Neural cell (in vitro differentiated cells): ENCODE measurements around the gene CKMT2. TPM values are rescaled to one million over a fixed set of nuclear protein-coding genes. Genes with fewer than 3 reads are reported as not detected.

Source experiments
- H2AFZ ChIP-seq: fragments of 200-600, 300-800 bp; sonication (generic), shearing (Covaris generic); 2 replicates; pipeline ENCODE4 v1.6.0; 2014; ENCODE audit warnings: low read depth, mild to moderate bottlenecking, antibody characterized with exemption, low read length, moderate library complexity
- H3F3A ChIP-seq: fragments of 200-600 bp; shearing (Covaris generic); 2 replicates; pipeline ENCODE4 v1.6.1; 2016; ENCODE audit warnings: mild to moderate bottlenecking, moderate library complexity, mixed read lengths, antibody characterized with exemption, low read length; ENCODE audit not compliant: insufficient read depth, poor library complexity, severe bottlenecking
- H3K27ac ChIP-seq: fragments of 200-600, 300-800 bp; sonication (generic), shearing (Covaris generic); 2 replicates; pipeline ENCODE4 v1.5.1; 2014; ENCODE audit warnings: mild to moderate bottlenecking, low read length, moderate library complexity
- H3K27me3 ChIP-seq: fragments of 300-800, 200-600 bp; sonication (generic), shearing (Covaris generic); 2 replicates; pipeline ENCODE4 v1.6.0; 2014; ENCODE audit warnings: mild to moderate bottlenecking, low read depth, low read length, moderate library complexity; ENCODE audit not compliant: insufficient read depth
- H3K36me3 ChIP-seq: fragments of 300-800, 200-600 bp; sonication (generic), shearing (Covaris generic); 2 replicates; pipeline ENCODE4 v1.5.1; 2014; ENCODE audit warnings: mild to moderate bottlenecking, antibody characterized with exemption, low read length, moderate library complexity; ENCODE audit not compliant: insufficient read depth
- H3K4me2 ChIP-seq: fragments of 300-800, 200-600 bp; sonication (generic), shearing (Covaris generic); 2 replicates; pipeline ENCODE4 v1.6.0; 2014; ENCODE audit warnings: mild to moderate bottlenecking, low read length
- H3K4me3 ChIP-seq: fragments of 300-800, 200-600 bp; sonication (generic), shearing (Covaris generic); 2 replicates; pipeline ENCODE4 v1.5.1; 2014; ENCODE audit warnings: mild to moderate bottlenecking, low read length, moderate library complexity
- H3K79me2 ChIP-seq: fragments of 200-600 bp; shearing (Covaris generic); replicated peaks from 2 replicates; pipeline ENCODE4 v1.6.0; 2014; ENCODE audit warnings: mild to moderate bottlenecking, low read length, moderate library complexity; ENCODE audit not compliant: insufficient read depth
- H3K9ac ChIP-seq: fragments of 300-800, 200-600 bp; sonication (generic), shearing (Covaris generic); 2 replicates; pipeline ENCODE4 v1.6.1; 2016; ENCODE audit warnings: mild to moderate bottlenecking, low read length, mixed read lengths
- H3K9me2 ChIP-seq: fragments of 200-600 bp; shearing (Covaris generic); 2 replicates; pipeline ENCODE4 v1.6.1; 2016; ENCODE audit warnings: mild to moderate bottlenecking, low read length, mixed read lengths; ENCODE audit not compliant: insufficient read depth
- H3K9me3 ChIP-seq: fragments of 200-600, 300-800 bp; sonication (generic), shearing (Covaris generic); 2 replicates; pipeline ENCODE4 v1.6.1; 2016; ENCODE audit warnings: mild to moderate bottlenecking, mixed run types, low read length, moderate library complexity, mixed read lengths
- H4K20me1 ChIP-seq: fragments of 200-600 bp; shearing (Covaris generic); 2 replicates; pipeline ENCODE4 v1.6.1; 2016; ENCODE audit warnings: mild to moderate bottlenecking, mixed run types; ENCODE audit not compliant: insufficient read depth
- CTCF ChIP-seq: fragments of 450-650 bp; IDR thresholded peaks from 2 replicates; pipeline ENCODE4 v1.5.1; 2014; ENCODE audit warnings: antibody characterized with exemption, mild to moderate bottlenecking, moderate library complexity; ENCODE audit not compliant: poor library complexity, severe bottlenecking
- EP300 ChIP-seq: fragments of 450-650 bp; conservative IDR thresholded peaks from 2 replicates; pipeline ENCODE4 v1.6.1; 2014; ENCODE audit warnings: antibody characterized with exemption, mild to moderate bottlenecking, moderate library complexity; ENCODE audit not compliant: poor library complexity, severe bottlenecking
- EZH2 ChIP-seq: fragments of 200-600, 300-800 bp; shearing (Covaris generic), sonication (generic); IDR thresholded peaks from 2 replicates; pipeline ENCODE4 v1.6.1; 2014; ENCODE audit warnings: antibody characterized with exemption, low read length, borderline replicate concordance, mild to moderate bottlenecking; ENCODE audit not compliant: insufficient read depth, poor library complexity, severe bottlenecking
- MXI1 ChIP-seq: fragments of 450-650 bp; conservative IDR thresholded peaks from 2 replicates; pipeline ENCODE4 v1.6.1; 2014; ENCODE audit warnings: antibody characterized with exemption, mild to moderate bottlenecking; ENCODE audit not compliant: poor library complexity, severe bottlenecking
- POLR2AphosphoS5 ChIP-seq: IDR thresholded peaks from 2 replicates; pipeline ENCODE4 v1.6.1; 2012
- RAD21 ChIP-seq: fragments of 450-650 bp; conservative IDR thresholded peaks from 2 replicates; pipeline ENCODE4 v1.6.1; 2014; ENCODE audit warnings: antibody characterized with exemption, mild to moderate bottlenecking, moderate library complexity
- REST ChIP-seq: IDR thresholded peaks from 2 replicates; pipeline ENCODE4 v1.6.1; 2012; ENCODE audit warnings: borderline replicate concordance
- SMC3 ChIP-seq: fragments of 450-650 bp; conservative IDR thresholded peaks from 2 replicates; pipeline ENCODE4 v1.6.1; 2014; ENCODE audit warnings: antibody characterized with exemption, mild to moderate bottlenecking, moderate library complexity; ENCODE audit not compliant: poor library complexity
- TAF1 ChIP-seq: IDR thresholded peaks from 2 replicates; pipeline ENCODE4 v1.6.1; 2012; ENCODE audit warnings: low read depth
- polyA plus RNA-seq: library from polyadenylated mRNA; depleted of rRNA; stranded (reverse); fragments of >200 nt; gene quantifications from 2 replicates; pipeline ENCODE4 v1.2.3, GENCODE V29; 2014

The CKMT2 gene
- polyA plus RNA-seq, 1 donor from 2014 or later = not detected

- Histone ChIP-seq H3K79me2 (peaks cover 19% of the 10 kb centered on the region), H3K9me2 (no peaks in the 10 kb centered on the region), H3K27me3 (no peaks in the 10 kb centered on the region), H3K9ac (peak overlapping the region; percentile 85), H3F3A (no peaks in the 10 kb centered on the region), H3K4me2 (peak overlapping the region; percentile 88), H3K36me3 (no peaks in the 10 kb centered on the region), H3K9me3 (no peaks in the 10 kb centered on the region), H4K20me1 (no peaks in the 10 kb centered on the region), H2AFZ (peak overlapping the region; percentile 96), H3K27ac (peak overlapping the region; percentile 87), H3K4me3 (peak overlapping the region; percentile 89)
- no peak for TF ChIP-seq MXI1
- TF ChIP-seq REST = no peak
- no peak for TF ChIP-seq POLR2AphosphoS5
- no peak for TF ChIP-seq EZH2
These were observed 67.8 kb downstream of the CKMT2 start for GRCh38 chr5:81300921-81301270.

- Histone ChIP-seq H3K9me2 (no peaks in the 10 kb centered on the region), H3K4me2 (peak within 1 kb of the TSS; percentile 88), H4K20me1 (no peaks in the 10 kb centered on the region), H3K4me3 (peak within 1 kb of the TSS; percentile 89), H3K27ac (peak within 1 kb of the TSS; percentile 87), H3F3A (no peaks in the 10 kb centered on the region), H3K9ac (peak within 1 kb of the TSS; percentile 85), H2AFZ (peak within 1 kb of the TSS; percentile 96), H3K9me3 (no peaks in the 10 kb centered on the region), H3K36me3 (no peaks in the 10 kb centered on the region), H3K27me3 (no peaks in the 10 kb centered on the region), H3K79me2 (peaks cover 19% of the 10 kb centered on the region)
- TF ChIP-seq EZH2 (no peak), REST (peak; percentile 47), TAF1 (peak; percentile 80), POLR2AphosphoS5 (peak; percentile 90), RAD21 (peak; percentile 69), CTCF (peak; percentile 72), EP300 (peak; percentile 66), MXI1 (peak; percentile 89), SMC3 (peak; percentile 64)
These were observed 68.3 kb downstream of the CKMT2 start, which contains the start of gene ZCCHC9 for GRCh38 chr5:81301271-81302015. TSS of gene ZCCHC9 (plus strand) at chr5:81301587. CDS start at chr5:81304758, 3,171 bp downstream.
